NCI-H774 (cell line): ENCODE results near the gene ADGRB2.

Experiments used
- DNase-seq: peaks from one replicate; lab custom pipeline; 2025; lab: John Stamatoyannopoulos, UW

Gene ADGRB2

DNA sequence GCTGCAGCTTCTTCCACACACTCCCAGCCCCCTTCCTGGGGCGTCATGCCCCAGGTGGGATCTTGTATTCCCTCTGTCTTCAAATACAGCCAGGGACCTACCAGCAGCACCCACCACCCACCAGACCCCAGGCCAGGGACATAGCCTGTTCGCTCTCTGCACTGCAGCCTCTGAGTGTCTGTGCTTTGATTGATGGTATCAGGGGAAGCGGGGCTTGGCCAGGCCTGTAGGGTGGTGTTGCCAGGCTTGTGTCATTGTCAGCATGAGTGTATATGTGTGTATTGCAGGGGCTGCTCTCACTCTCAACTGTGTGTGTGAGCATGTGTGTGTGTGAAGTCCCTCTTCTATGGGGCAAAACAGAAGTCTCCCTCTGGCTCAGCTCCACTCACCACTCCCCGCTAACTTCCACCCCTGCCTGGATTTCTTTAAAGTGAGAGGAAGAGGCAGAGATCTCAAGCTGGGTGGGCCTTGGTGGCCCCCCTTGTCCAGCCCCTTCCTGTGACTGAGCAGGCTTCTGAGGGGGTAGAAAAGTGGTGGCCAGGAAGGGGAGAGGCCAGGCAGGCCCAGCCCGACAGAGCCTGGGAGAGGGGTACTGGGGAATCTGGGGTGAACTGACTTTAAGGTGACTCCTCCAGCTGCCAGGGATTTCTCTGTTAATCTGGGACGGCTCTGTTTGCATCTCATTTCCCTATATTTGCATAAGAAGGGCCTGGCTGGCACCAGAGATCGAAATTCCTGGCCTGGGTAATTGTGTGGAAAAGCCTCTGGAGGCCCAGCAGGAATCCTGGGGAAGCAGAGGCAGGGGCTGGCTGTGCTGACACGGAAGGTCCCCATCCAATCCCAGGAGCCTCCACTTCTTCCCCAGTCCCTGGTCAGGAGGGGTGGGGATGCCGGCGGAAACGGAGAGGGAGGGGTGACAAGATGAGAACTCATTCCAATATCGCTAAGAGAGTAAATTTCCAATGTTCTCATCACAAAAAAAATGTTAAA is 18.6 kb upstream of the ADGRB2 start:
- DNase-seq, result no peak

DNA sequence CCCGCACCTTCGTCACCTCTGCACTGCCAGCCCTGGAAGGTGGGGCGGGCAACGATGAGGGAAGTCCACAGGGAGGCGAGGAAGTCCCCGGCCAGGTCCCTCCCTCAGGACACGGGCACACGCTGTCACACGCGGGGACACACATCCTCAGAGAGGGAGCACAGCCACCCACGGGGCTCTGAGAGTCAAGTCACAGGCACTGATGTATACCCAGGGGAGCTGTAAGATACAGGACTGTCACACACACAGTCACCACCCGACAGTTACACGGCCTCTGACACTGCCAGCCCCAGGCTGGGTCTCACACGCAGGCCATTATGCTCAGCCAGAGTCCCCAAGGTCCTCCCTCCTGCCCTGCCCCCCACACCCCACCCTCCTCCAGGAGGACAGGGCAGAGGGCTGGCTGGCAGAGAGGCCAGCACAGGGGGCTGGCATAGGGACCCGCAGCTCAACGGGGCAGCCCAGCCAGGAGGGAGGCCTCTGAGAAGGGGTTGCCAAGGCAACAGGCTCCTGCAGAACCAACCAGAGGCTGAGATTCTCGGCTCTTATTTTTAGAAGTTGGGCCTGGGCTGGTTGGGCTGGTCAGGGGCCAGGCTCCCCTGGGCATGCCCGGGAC is 17.7 kb upstream of the ADGRB2 start:
- no peak for DNase-seq

DNA sequence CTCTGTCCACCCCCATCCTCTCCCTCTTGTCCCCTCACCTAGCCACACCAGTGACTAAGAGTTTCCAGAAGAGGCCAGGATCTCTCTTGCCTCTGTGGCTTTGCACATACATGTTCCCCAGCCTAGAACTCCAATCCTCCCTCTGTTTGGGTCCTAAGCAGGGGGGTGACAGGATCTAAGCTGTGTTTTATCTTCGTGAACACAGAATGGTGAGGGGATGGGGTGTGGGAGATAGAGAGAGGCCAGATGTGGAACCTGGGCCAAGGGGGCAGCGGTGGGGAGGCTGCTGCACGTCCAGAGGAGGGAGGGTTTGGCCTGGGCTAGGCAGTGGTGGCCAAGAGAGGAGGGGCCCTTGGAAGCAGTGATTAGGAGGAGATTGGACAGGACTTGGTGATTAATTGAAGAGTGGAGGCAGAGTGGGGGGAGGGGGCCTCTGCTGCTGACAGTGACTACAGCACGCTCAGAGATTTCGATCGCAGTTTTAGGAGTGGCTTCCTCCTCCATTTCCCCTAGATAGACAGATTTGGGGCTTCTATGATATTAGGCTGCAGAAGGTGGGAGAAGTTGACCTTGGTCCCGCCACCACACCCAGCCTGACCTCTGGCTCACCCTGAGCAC is 17.1 kb upstream of the ADGRB2 start:
- no peak for DNase-seq

DNA sequence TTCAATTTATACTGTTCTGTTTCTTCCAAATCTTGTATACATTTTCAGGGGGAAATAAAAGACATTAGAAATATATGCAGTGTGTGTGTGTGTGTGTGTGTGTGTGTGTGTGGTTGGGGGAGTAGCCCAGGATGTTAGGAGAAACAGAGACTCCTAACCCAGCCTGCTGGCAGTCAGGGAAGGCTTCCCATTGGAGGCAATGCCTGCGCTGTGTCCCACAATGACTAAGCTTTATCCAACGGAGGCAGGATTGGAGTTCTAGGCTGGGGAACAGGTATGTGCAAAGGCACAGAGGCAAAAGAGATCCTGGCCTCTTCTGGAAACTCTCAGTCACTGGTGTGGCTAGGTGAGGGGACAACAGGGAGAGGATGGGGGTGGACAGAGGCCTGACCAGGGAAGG is 16.5 kb upstream of the ADGRB2 start:
- DNase-seq, result no peak

DNA sequence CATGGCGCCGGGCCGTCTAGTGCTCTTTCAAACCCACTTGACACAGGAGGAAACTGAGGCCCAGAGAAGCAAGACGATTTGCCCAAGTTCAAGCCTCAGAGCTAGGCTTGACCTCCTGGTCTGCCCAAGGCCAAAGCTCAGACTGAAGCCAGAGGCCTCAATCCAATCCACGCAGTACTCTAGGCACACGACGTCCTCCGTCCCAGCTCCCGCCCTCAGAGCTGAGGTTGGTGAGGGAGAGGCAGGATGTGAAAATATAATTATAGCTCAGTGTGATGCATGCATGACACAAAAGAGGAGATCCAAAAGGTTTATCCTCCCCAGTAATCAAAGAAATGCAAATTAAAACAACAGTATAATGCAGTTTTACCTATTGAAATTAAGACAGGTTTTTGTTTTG is 15.5 kb upstream of the ADGRB2 start:
- DNase-seq, result no peak

DNA sequence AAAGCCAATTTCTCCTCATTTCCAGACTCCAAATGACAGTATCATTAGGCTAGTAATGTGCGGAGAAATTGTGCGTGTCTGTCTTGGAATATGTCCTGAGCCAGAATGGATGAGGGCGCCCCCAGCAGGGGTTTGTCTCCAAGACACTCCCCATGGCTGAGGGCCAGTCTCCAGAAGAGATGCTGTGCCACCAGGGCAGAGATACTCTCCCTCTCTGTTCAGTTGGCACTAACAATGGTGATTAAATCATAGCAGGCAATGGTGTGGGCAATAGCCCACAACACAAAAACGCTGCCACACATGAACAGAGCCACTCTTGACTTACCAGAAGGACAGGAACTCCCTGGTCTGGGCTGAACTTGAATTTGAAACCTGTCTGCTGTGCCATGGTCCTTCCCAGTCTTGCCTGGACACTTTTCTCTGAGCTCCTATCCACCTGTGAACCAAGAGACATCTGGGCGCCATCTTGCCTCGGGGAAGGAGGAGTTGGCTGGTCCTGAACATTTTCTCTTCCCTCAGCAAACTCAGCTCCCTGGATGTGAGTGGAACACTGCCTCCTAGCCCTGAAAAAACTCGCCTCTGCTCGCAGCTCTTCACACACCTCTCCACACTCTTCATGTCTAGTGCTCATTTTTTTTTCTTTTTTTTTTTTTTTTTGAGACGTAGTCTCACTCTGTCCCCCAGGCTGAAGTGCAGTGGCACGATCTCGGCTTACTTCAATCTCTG is 14.8 kb upstream of the ADGRB2 start:
- no peak for DNase-seq

DNA sequence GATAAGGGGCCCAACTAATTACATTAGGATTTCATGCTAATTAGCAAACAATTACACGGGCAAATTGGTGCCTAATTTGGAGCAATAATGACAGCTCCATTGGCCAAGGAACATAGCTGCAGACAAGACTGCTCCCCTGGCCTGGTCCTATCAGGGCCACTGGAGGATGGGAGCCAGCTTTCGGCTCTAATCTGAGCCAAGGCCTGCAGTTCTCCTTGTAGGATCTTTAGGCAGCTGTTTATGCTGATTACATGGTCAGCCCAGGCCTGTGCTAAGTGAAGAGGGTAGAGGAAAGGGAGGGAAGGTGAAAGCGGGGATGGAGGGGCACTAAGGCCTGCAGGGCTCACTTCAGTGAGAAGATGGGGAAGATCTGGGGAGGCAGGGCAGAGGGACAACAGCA is 12.4 kb upstream of the ADGRB2 start:
- no peak for DNase-seq

DNA sequence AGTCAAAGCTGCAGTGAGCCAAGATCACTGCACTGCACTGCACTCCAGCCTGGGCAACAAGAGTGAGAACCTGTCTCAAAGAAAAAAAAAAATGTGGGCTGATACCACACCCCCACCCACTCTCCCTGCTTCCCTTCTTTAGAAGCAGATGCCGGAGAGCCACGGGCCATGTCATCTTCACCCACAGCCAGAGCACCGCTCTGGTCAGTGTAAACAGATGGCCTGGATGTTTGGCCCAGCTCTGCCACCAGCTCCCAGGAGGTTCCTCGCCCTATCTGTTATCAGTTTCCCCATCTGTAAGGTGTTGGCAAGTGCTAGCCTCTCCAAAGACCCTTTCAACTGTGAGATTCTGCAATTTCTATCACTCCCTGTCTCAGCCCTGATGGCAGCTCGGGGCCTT is 11.9 kb upstream of the ADGRB2 start:
- DNase-seq, result no peak

DNA sequence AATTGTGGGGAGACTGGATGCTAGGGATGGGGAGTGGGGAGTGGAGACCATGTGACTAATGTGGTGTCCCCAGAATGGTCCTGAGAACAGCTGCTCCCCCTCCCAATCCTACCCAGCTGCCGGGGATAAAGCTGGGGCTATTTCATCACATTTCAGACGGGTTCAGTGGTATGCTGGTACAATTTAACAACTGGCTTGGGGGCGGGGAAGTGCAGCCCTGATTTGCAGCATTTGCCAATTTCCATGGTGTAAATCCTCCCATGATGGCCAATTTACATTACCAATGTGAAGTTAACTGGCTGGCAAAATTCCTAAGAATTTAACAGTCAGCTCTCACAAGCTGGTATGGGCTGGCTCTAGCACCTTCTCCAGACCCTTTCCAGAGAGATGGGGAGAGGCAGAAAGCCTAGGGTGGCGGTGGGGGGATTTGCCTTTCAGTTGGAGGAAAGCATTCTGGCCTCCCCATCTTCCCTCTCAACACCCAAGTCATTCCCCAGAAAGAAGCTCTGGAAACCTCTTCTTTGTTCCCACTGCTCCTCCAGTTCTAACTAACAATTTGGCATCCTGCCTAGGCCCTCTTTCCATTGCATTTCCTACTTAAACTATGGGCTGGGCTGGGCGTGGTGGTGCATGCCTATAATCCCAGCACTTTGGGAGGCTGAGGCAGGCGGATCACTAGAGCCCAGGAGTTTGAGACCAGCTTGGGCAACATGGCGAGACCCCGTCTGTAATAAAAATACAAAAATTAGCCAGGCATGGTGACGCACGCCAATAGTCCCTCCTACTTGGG is 11.3 kb upstream of the ADGRB2 start:
- no peak for DNase-seq

DNA sequence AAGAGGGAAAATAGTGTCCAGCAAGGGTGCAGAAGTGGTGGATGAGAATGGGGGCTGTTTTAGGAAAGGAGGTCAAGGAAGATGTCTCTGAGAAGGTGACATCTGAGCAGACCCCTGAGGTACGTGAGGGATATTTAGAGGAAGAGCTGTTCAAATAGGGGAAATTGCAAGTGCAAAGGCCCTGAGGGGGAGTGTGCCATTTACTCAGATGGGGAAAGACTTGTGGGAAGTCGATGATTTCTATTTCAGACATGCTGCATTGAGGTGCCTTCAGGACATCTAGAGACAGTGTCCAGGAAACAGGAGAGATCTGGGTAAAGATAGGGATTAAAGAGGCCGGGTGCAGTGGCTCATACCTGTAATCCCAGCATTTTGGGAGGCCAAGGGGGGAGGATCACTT is 10.4 kb upstream of the ADGRB2 start:
- DNase-seq, result no peak

DNA sequence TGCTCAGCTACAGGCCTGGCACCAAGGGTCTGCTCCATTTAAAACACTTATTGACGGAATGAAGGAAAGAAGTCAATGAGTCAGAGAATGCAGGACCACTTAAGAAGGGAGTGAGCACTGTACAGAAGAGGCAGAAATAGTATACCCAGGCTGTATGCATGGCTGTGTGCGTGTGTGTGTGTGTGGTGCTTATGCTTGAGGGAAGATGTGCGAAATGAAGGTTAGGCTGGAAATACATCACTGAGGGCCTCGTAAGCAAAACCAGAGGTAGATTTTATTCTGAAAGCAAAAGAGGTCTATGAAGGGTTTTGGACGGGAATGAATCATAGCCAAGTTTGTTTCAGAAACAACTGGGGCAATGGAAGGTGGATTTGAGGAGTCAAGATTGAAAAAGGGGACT is 9.7 kb upstream of the ADGRB2 start:
- no peak for DNase-seq

DNA sequence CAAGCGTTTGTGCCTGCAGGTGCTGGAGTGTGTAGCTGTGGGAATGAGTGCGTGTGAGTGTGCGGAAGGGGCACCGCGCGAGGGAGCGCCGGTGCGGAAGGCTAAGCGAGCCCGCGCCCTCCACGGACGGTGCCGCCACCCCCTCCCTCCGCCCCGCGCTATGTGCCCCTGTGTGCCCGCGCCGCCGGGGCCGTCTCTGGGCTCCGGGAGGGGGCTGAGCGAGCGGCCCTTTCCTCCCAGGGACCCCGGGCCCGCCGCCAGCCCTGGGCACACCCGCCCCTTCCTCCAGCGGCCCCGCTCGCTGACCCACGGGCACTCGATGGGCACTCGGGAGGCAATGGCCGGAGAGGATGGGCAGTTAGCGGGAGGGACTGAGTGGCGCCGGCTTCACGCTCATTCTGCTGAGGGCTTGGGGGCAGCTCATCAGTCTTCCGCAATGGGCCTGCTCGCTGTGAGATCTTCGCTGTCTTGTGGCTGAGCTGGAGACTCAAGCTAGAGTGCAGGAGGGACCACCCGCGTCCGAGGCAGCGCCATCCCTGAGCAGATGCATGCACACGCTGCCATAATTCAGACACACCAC is 8.6 kb upstream of the ADGRB2 start:
- DNase-seq, result no peak

DNA sequence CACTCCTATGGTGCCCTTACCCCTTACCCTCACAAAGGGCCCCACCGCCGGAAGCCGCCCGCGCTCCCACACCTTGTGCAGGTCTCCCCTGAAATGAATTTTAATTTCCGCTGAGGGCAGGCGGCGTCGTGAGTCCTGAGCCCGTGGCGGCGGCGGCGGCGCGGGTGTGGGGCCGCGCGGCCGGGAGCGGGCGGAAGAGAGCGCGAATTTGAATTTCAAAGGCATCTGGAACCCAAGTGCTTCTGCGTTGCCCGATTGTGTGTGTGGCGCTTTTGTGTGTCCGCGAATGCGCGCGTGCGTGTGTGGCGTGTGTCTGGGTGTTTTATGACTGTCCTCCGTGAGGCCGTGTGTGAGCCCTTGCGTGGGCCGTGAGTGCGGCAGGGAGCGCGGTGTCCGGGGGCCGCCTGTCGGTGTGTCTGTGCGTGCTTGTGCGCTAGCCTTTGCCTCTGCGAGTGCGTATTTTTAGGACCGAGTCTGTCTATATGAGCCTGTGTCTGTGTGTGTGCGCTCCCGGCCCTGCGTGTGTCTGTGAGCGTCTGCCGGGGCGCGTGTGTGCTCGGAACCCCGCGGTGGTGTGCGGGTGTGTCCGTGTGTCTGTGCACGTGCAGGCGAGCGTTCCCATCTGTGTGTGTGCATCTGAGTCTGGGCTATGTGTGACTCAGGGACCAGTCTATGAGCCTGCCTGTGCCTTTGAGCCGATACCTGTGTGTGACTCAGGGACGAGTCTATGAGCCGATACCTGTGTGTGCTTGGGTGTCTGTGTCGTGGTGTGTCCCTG is 7.9 kb upstream of the ADGRB2 start:
- DNase-seq, result no peak

DNA sequence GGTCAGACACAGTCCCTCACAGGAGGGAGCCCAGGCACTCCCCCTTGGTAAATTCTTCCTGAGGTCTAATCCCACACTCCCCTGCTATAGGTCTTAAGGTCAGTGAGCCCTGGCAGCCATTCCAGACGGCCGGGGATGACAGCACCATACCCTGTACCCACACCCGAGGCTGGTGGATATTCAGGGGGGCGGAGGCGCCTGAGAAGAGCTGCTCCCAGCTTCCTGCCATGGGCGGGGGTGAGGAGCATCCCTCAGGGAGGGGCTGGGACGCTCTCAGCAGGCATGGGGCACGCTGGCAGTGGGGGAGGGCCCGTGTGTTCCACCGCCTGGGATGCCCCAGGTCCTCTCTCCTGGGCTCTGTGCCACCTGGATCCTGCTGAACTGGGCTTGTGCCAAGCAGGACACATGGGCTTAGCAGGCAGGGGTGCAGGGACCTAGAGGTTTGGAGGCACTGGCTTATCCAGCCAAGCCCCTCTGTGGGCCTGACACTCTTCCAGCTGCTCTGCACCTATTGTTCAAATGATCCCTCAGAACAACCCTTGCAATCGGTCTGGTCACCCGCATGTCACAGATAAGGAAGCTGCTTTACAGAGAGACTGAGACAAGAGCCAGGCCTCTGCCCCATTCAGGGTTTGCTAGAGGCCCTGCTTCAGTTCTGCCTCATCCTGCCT is 5.7 kb upstream of the ADGRB2 start:
- DNase-seq, result no peak

DNA sequence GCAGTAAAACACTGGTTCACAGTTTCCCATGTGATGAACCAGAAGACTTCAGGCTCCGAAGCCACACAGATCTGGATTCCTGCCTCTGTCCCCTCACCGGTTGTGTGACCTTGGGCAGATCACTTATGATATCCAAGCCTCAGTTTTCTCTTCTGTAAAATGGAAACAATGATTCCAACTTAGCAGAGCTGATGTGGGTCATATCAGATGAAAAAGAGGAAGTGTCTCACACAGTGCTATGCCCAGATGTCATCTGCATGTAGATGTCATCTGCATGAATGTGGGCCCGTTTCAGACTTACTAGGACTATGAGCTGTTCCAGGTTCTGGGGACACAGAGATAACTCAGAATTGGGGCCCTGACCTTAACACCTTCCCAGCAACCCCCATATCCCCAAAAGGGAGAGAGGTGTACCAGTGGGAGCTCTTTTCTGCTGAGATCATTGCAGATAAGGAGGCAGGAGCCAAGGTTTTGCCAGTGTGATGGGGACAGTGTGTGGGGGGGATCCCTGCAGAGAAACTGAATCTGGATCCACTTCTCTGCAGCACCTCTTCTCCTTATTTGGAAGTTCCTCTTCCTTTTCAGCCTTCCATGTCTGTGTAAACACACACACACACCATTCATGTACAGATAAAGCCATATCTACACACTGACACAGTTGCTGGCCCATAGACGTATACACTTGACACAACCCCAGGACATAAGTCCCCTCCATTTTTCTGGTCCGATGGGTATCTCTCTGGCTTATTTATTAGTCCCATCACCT is 5.0 kb upstream of the ADGRB2 start:
- no peak for DNase-seq

DNA sequence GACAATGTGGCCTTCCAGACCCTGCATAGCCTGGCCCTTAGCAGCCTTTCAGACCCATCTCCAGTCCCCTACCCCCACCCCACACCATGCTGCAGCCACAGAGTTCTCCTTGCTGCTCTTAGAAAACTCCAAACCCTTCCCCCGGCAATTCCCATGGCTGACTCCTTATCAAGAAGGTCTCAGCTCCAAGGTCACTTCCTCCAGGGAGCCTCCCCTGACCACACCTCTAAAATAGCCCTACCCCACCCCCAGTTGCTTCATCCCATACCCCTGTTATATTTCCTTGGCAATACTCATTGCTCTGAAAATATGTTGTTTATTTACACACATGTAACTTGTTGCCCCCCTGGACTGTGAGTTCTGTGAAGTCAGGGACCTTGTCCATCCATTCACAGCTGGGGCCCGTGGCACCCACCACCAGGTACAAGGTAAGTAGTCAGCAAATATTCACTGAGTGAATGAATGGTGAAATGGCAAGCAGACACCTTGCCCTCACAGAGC is 4.3 kb upstream of the ADGRB2 start:
- DNase-seq, result no peak

DNA sequence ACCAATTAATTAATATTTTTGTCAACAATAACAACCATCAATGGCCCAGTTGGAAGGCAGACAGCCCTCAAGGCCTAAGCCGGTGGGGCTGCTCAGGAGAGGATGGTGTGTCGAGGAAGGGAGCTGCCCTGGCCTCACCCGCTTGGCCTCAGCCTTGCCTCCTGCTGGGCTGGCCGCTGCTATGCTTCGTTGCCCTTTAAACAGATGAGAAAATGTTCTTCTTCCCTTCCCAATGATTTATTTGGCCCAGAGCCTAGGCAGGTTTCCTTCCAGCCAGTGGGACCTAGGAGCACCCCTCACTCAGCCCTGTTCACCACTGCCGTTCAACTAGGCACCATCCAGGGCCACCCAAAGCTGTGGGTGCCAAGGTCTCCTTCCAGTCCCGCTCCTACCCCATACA is 3.1 kb upstream of the ADGRB2 start:
- no peak for DNase-seq

DNA sequence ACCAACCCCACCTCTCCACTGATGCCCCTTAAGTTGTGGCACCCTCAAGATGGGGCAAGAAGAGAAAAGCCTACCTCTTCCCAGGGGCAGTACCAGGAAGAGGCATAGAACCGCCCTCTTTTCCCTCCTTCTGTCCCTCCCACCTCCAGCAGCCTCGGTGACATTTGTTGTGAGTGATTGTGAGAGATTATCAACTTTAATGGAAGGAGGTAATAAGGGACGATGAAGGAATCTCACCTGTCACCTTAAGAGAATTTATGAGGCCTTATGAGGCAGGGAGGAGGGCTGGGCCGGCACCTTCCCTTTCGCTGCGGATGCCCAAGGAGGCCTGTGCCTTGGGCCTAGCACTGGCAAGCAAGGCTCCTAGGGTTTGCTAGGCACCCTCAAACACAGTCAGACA is 1.4 kb upstream of the ADGRB2 start:
- no peak for DNase-seq

DNA sequence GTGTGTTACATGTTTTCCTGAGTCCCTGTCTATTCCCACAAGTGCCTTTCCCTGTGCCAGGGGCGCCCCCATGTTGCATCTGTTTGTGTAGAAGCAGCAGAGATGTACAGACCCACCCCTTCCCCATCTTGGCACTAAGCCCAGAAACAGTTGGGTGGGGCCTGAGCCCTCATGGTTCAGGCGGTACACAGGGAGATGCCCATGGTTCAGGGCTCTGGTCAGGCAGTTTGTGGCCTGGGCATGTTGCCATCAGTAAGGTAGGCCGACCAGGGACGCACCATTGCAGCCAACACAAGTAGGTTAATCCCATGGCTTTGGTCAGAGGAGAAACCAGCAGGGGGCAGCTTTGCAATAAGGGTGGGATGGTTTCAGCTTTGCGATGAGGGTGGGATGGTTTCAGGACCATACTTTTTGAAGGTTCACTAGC is 914 bp upstream of the ADGRB2 start:
- no peak for DNase-seq
